MM.1S (cell line): ENCODE data around the gene AFG3L2.

Source experiments
- DNase-seq: peaks from one replicate; pipeline ENCODE4 v3.0.0-alpha.2; 2015
- H2AFZ ChIP-seq: fragments of 300-600 bp; sonication (generic); 2 replicates; pipeline ENCODE4 v1.6.0; 2016; ENCODE audit warnings: antibody characterized with exemption, low read length
- H3F3A ChIP-seq: fragments of 300-600 bp; sonication (generic); 2 replicates; pipeline ENCODE4 v1.6.1; 2016; ENCODE audit warnings: mild to moderate bottlenecking, antibody characterized with exemption, low read length, moderate library complexity, mixed read lengths; ENCODE audit not compliant: insufficient read depth
- H3K27ac ChIP-seq: fragments of 300-600 bp; sonication (generic); 2 replicates; pipeline ENCODE4 v1.5.1; 2016; ENCODE audit warnings: mild to moderate bottlenecking, low read length
- H3K27me3 ChIP-seq: fragments of 300-600 bp; sonication (generic); replicated peaks from 2 replicates; pipeline ENCODE4 v1.6.0; 2016; ENCODE audit warnings: low read length; ENCODE audit not compliant: insufficient read depth
- H3K36me3 ChIP-seq: fragments of 300-600 bp; sonication (generic); replicated peaks from 2 replicates; pipeline ENCODE4 v1.6.1; 2016; ENCODE audit warnings: mild to moderate bottlenecking, low read length, mixed read lengths; ENCODE audit not compliant: insufficient read depth
- H3K4me1 ChIP-seq: fragments of 300-600 bp; sonication (generic); 2 replicates; pipeline ENCODE4 v1.6.1; 2016; ENCODE audit warnings: low read length, mixed read lengths
- H3K4me2 ChIP-seq: fragments of 300-600 bp; sonication (generic); 2 replicates; pipeline ENCODE4 v1.6.0; 2016; ENCODE audit warnings: low read depth, low read length
- H3K4me3 ChIP-seq: fragments of 300-600 bp; sonication (generic); 2 replicates; pipeline ENCODE4 v1.5.1; 2016; ENCODE audit warnings: low read length, mixed read lengths
- H3K79me2 ChIP-seq: fragments of 300-600 bp; sonication (generic); 2 replicates; pipeline ENCODE4 v1.6.1; 2016; ENCODE audit warnings: mixed run types, low read length, mixed read lengths
- H3K9ac ChIP-seq: fragments of 300-600 bp; sonication (generic); 2 replicates; pipeline ENCODE4 v1.6.1; 2016; ENCODE audit warnings: low read length, mixed read lengths
- H3K9me2 ChIP-seq: fragments of 300-600 bp; sonication (generic); replicated peaks from 2 replicates; pipeline ENCODE4 v1.6.1; 2016; ENCODE audit warnings: mild to moderate bottlenecking, low read length, mixed read lengths; ENCODE audit not compliant: insufficient read depth
- H3K9me3 ChIP-seq: fragments of 300-600 bp; sonication (generic); replicated peaks from 2 replicates; pipeline ENCODE4 v1.6.1; 2016; ENCODE audit warnings: mild to moderate bottlenecking, low read length, mixed read lengths; ENCODE audit not compliant: insufficient read depth
- H4K20me1 ChIP-seq: fragments of 300-600 bp; sonication (generic); 2 replicates; pipeline ENCODE4 v1.6.1; 2016; ENCODE audit warnings: mild to moderate bottlenecking, low read length, moderate library complexity, mixed read lengths; ENCODE audit not compliant: insufficient read depth
- CTCF ChIP-seq: fragments of 300-600 bp; sonication (generic); IDR thresholded peaks from 2 replicates; pipeline ENCODE4 v1.5.1; 2016; ENCODE audit warnings: antibody characterized with exemption, low read length, mixed read lengths
- EZH2 ChIP-seq: fragments of 300-600 bp; sonication (generic); optimal IDR thresholded peaks from 2 replicates; pipeline ENCODE3; 2017; ENCODE audit warnings: low read depth, mild to moderate bottlenecking, antibody characterized with exemption, low read length, mixed read lengths
- EZH2phosphoT487 ChIP-seq: fragments of 300-600 bp; sonication (generic); IDR thresholded peaks from 2 replicates; pipeline ENCODE4 v1.6.1; 2018; ENCODE audit warnings: antibody characterized with exemption, low read length

AFG3L2 gene

GRCh38 chr18:12376754-12377555 is at the start of gene AFG3L2:
Gene AFG3L2, minus strand, starts transcription at chr18:12377227. Its CDS starts 145 bp downstream, at chr18:12377082.
- peaks cover 11% of the 10 kb centered on the region for H4K20me1 ChIP-seq
- H3K4me2 ChIP-seq: peak within 1 kb of the TSS; percentile 89
- no peaks in the 10 kb centered on the region for H3K9me2 ChIP-seq
- no peaks in the 10 kb centered on the region for H3K4me1 ChIP-seq
- peak within 1 kb of the TSS; percentile 93 for H3K9ac ChIP-seq
- peaks cover 7% of the 10 kb centered on the region; the same call in 1 of the 2 replicates for H3F3A ChIP-seq
- H3K27ac ChIP-seq: peak within 1 kb of the TSS; percentile 98
- H3K36me3 ChIP-seq: no peaks in the 10 kb centered on the region
- peak; percentile 98 for DNase-seq
- TF ChIP-seq CTCF (no peak), EZH2phosphoT487 (no peak), EZH2 (no peak)
- no peaks in the 10 kb centered on the region for H3K9me3 ChIP-seq
- H3K79me2 ChIP-seq: peaks cover 46% of the 10 kb centered on the region
- peak within 1 kb of the TSS; percentile 96 for H3K4me3 ChIP-seq
- peak within 1 kb of the TSS; percentile 98 for H2AFZ ChIP-seq
- H3K27me3 ChIP-seq: no peaks in the 10 kb centered on the region

GRCh38 chr18:12424252-12424651 is 47.2 kb upstream of the AFG3L2 start:
- no peaks in the 10 kb centered on the region for H3K9me2 ChIP-seq
- TF ChIP-seq EZH2 (no peak), EZH2phosphoT487 (no peak), CTCF (no peak)
- no peaks in the 10 kb centered on the region for H3K27me3 ChIP-seq
- H4K20me1 ChIP-seq: no peaks in the 10 kb centered on the region
- no peaks in the 10 kb centered on the region for H3K9me3 ChIP-seq
- H3K4me1 ChIP-seq: no peaks in the 10 kb centered on the region
- H2AFZ ChIP-seq: no peak overlapping the region
- H3K4me2 ChIP-seq: no peak overlapping the region
- H3K4me3 ChIP-seq: no peak overlapping the region
- H3K27ac ChIP-seq: no peak overlapping the region
- H3F3A ChIP-seq: no peaks in the 10 kb centered on the region
- no peak overlapping the region for H3K9ac ChIP-seq
- no peaks in the 10 kb centered on the region for H3K36me3 ChIP-seq
- H3K79me2 ChIP-seq: no peaks in the 10 kb centered on the region
- no peak for DNase-seq

- H4K20me1 ChIP-seq: no peaks in the 10 kb centered on the region
- no peaks in the 10 kb centered on the region for H3K36me3 ChIP-seq
- no peak for TF ChIP-seq EZH2
- no peak for TF ChIP-seq CTCF
- TF ChIP-seq EZH2phosphoT487: no peak
- no peaks in the 10 kb centered on the region for H3K79me2 ChIP-seq
- H3F3A ChIP-seq: no peaks in the 10 kb centered on the region
- no peaks in the 10 kb centered on the region for H3K9me3 ChIP-seq
- H2AFZ ChIP-seq: no peak overlapping the region
- no peak overlapping the region for H3K4me3 ChIP-seq
- H3K4me1 ChIP-seq: no peaks in the 10 kb centered on the region
- no peak overlapping the region for H3K9ac ChIP-seq
- H3K27ac ChIP-seq: no peak overlapping the region
- no peak for DNase-seq
- no peaks in the 10 kb centered on the region for H3K9me2 ChIP-seq
- H3K4me2 ChIP-seq: no peak overlapping the region
- H3K27me3 ChIP-seq: no peaks in the 10 kb centered on the region
Observed at GRCh38 chr18:12423820-12424219, 46.8 kb upstream of the AFG3L2 start.
